Stimulated activated CD8-positive, alpha-beta memory T cell treated with anti-CD3 and anti-CD28 coated beads, Interleukin-12 subunit alpha, Interleukin-12 subunit beta, amount 100 ng/mL, for 1 hour (primary cell): ENCODE measurements around the gene SYT5.
"Not testable (repeated sequence)": the region's sequence is repeated elsewhere in the genome, so short reads cannot be mapped to it uniquely, and the experiment has no call there.

ENCODE experiments used
- DNase-seq: peaks from one replicate; pipeline ENCODE4 v3.0.0-alpha.2; 2020; ENCODE audit warnings: low read depth

The SYT5 gene

GRCh38 chr19:55171440-55171839 is 8.6 kb downstream of the SYT5 start:
- no peak for DNase-seq

- no peak for DNase-seq
Measured at GRCh38 chr19:55169136-55169535, 11.0 kb downstream of the SYT5 start.

GRCh38 chr19:55166530-55167268 is 13.4 kb downstream of the SYT5 start, which contains the start of gene DNAAF3:
Gene DNAAF3, minus strand, starts transcription at chr19:55166613. Its CDS starts 200 bp downstream, at chr19:55166413.
- peak; percentile 26 for DNase-seq

GRCh38 chr19:55165952-55166529 is 14.0 kb downstream of the SYT5 start:
- no peak for DNase-seq

- no peak for DNase-seq
Measured at GRCh38 chr19:55161571-55162322, 18.3 kb downstream of the SYT5 start.

GRCh38 chr19:55160986-55161365 is 19.1 kb downstream of the SYT5 start:
- DNase-seq: no peak

GRCh38 chr19:55160128-55160985 is 19.7 kb downstream of the SYT5 start:
- DNase-seq: peak; percentile 69

GRCh38 chr19:55158848-55159749 is 21.0 kb downstream of the SYT5 start:
- no peak for DNase-seq

GRCh38 chr19:55158423-55158822 is 21.7 kb downstream of the SYT5 start:
- no peak for DNase-seq

- DNase-seq: no peak
Measured at GRCh38 chr19:55157064-55157908, 22.8 kb downstream of the SYT5 start, which contains the start of gene TNNI3. Gene TNNI3, minus strand, starts transcription at chr19:55157732. Its CDS starts 143 bp downstream, at chr19:55157589.

- DNase-seq: no peak
Measured at GRCh38 chr19:55156202-55157063, 23.7 kb downstream of the SYT5 start.

GRCh38 chr19:55155784-55156183 is 24.3 kb downstream of the SYT5 start:
- DNase-seq: not testable (repeated sequence)

- DNase-seq: no peak
Measured at GRCh38 chr19:55153652-55154264, 26.3 kb downstream of the SYT5 start.

GRCh38 chr19:55152017-55152416 is 28.1 kb downstream of the SYT5 start:
- no peak for DNase-seq

- DNase-seq: no peak
Measured at GRCh38 chr19:55149078-55150003, 30.7 kb downstream of the SYT5 start, which contains the start of gene TNNT1. Gene TNNT1, minus strand, starts transcription at chr19:55149206. Its CDS starts 2,049 bp downstream, at chr19:55147157.

GRCh38 chr19:55147545-55148251 is 32.4 kb downstream of the SYT5 start:
- no peak for DNase-seq
